HCT116 (cell line): ENCODE results near the gene TMEM123.

ENCODE experiments used
- ATF3 ChIP-seq: IDR thresholded peaks from 2 replicates; pipeline ENCODE4 v1.6.1; 2012
- EZH2 ChIP-seq: fragments of 200-600 bp; sonication (generic); IDR thresholded peaks from 2 replicates; pipeline ENCODE4 v1.6.1; 2017; ENCODE audit warnings: antibody characterized with exemption, mixed run types
- EZH2phosphoT487 ChIP-seq: fragments of 200-600 bp; IDR thresholded peaks from 2 replicates; pipeline ENCODE4 v1.6.1; 2018; ENCODE audit warnings: antibody characterized with exemption, borderline replicate concordance
- JUND ChIP-seq: IDR thresholded peaks from 2 replicates; pipeline ENCODE4 v1.6.1; 2012
- POLR2A ChIP-seq: IDR thresholded peaks from 2 replicates; pipeline ENCODE4 v1.7.0; 2011; ENCODE audit warnings: borderline replicate concordance; ENCODE audit not compliant: insufficient read depth, insufficient read length; ENCODE audit errors: extremely low read depth
- POLR2AphosphoS5 ChIP-seq: IDR thresholded peaks from 2 replicates; pipeline ENCODE4 v1.6.1; 2011; ENCODE audit warnings: mild to moderate bottlenecking, low read depth, low read length, moderate library complexity
- SP1 ChIP-seq: IDR thresholded peaks from 2 replicates; pipeline ENCODE4 v1.6.1; 2012; ENCODE audit warnings: low read depth
- TCF7L2 ChIP-seq: IDR thresholded peaks from 2 replicates; pipeline ENCODE4 v1.7.0; 2011; ENCODE audit warnings: borderline replicate concordance, inconsistent platforms; ENCODE audit not compliant: insufficient read depth, insufficient read length; ENCODE audit errors: extremely low read depth
- TF ChIP-seq, protein P1 (sequence below), 3 experiments: fragments of 200-600 bp in 1 of 3; sonication (generic) in 1 of 3; IDR thresholded peaks in 2 of 3; conservative IDR thresholded peaks in 1 of 3; 2 replicates each; pipeline ENCODE4 v1.5.1; 2012 to 2017; ENCODE audit warnings: low read depth in 2 of 3, low read length in 2 of 3, antibody characterized with exemption in 1 of 3, borderline replicate concordance in 1 of 3, control low read depth in 1 of 3, mild to moderate bottlenecking in 1 of 3, mixed read lengths in 1 of 3, mixed run types in 1 of 3, moderate library complexity in 1 of 3; ENCODE audit not compliant: insufficient read depth in 1 of 3

- no peak for TF ChIP-seq POLR2A
- TF ChIP-seq EZH2: no peak
- TF ChIP-seq SP1: no peak
- TF ChIP-seq, protein P1, sequence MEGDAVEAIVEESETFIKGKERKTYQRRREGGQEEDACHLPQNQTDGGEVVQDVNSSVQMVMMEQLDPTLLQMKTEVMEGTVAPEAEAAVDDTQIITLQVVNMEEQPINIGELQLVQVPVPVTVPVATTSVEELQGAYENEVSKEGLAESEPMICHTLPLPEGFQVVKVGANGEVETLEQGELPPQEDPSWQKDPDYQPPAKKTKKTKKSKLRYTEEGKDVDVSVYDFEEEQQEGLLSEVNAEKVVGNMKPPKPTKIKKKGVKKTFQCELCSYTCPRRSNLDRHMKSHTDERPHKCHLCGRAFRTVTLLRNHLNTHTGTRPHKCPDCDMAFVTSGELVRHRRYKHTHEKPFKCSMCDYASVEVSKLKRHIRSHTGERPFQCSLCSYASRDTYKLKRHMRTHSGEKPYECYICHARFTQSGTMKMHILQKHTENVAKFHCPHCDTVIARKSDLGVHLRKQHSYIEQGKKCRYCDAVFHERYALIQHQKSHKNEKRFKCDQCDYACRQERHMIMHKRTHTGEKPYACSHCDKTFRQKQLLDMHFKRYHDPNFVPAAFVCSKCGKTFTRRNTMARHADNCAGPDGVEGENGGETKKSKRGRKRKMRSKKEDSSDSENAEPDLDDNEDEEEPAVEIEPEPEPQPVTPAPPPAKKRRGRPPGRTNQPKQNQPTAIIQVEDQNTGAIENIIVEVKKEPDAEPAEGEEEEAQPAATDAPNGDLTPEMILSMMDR (IDR thresholded peaks at IDR 0.05 in 2 of 3, conservative IDR thresholded peaks at IDR 0.05 in 1 of 3; ENCODE audit: borderline replicate concordance in 1 of 3, insufficient read depth in 1 of 3, low read depth in 2 of 3, low read length in 2 of 3): no peak
- TF ChIP-seq TCF7L2: no peak
- no peak for TF ChIP-seq JUND
- no peak for TF ChIP-seq ATF3
- TF ChIP-seq EZH2phosphoT487: no peak
- no peak for TF ChIP-seq POLR2AphosphoS5
Measured at GRCh38 chr11:102482433-102482832, 29.9 kb upstream of the TMEM123 start.
